H9 (cell line): ENCODE measurements around the gene HLA-DQB2. TPM values are rescaled to one million over a fixed set of nuclear protein-coding genes. Genes with fewer than 3 reads are reported as not detected.

Experiments
- DNase-seq: peaks from one replicate; pipeline ENCODE4 v3.0.0-alpha.2; 2017
- H2AFZ ChIP-seq: one replicate; pipeline ENCODE4 v1.6.1; 2013; ENCODE audit warnings: mild to moderate bottlenecking, low read length, control low read depth, moderate library complexity
- H2AK5ac ChIP-seq: 2 replicates; pipeline ENCODE4 v1.6.1; 2013; ENCODE audit warnings: low read length, control low read depth, mixed read lengths; ENCODE audit not compliant: insufficient read length
- H2BK120ac ChIP-seq: one replicate; pipeline ENCODE4 v1.6.1; 2013; ENCODE audit warnings: low read depth, mild to moderate bottlenecking, low read length, control low read depth, inconsistent platforms; ENCODE audit not compliant: poor library complexity, severe bottlenecking
- H2BK12ac ChIP-seq: 2 replicates; pipeline ENCODE4 v1.6.1; 2013; ENCODE audit warnings: low read length, control low read depth, mixed read lengths, low read depth; ENCODE audit not compliant: insufficient read length
- H2BK15ac ChIP-seq: 2 replicates; pipeline ENCODE4 v1.6.1; 2013; ENCODE audit warnings: low read depth, low read length, control low read depth
- H2BK20ac ChIP-seq: one replicate; pipeline ENCODE4 v1.6.1; 2013; ENCODE audit warnings: low read depth, mild to moderate bottlenecking, low read length, control low read depth, inconsistent platforms; ENCODE audit not compliant: poor library complexity, severe bottlenecking
- H2BK5ac ChIP-seq: 2 replicates; pipeline ENCODE4 v1.6.1; 2013; ENCODE audit warnings: low read length, control low read depth, mixed read lengths; ENCODE audit not compliant: insufficient read length
- H3K14ac ChIP-seq: 2 replicates; pipeline ENCODE4 v1.6.1; 2013; ENCODE audit warnings: low read length, control low read depth; ENCODE audit not compliant: insufficient read depth
- H3K18ac ChIP-seq: 2 replicates; pipeline ENCODE4 v1.6.1; 2013; ENCODE audit warnings: low read depth, mild to moderate bottlenecking, mixed read lengths, low read length, control low read depth; ENCODE audit not compliant: insufficient read length
- H3K23ac ChIP-seq: 2 replicates; pipeline ENCODE4 v1.6.1; 2013; ENCODE audit warnings: low read length, control low read depth, mixed read lengths, low read depth; ENCODE audit not compliant: insufficient read length
- H3K23me2 ChIP-seq: 2 replicates; pipeline ENCODE4 v1.6.1; 2013; ENCODE audit warnings: low read depth, mild to moderate bottlenecking, mixed read lengths, low read length, control low read depth; ENCODE audit not compliant: insufficient read length, poor library complexity, severe bottlenecking
- H3K27ac ChIP-seq: 2 replicates; pipeline ENCODE4 v1.5.1; 2013; ENCODE audit warnings: low read length, control low read depth, mixed read lengths, low read depth; ENCODE audit not compliant: insufficient read length
- H3K27me3 ChIP-seq: 2 replicates; pipeline ENCODE4 v1.6.1; 2013; ENCODE audit warnings: low read length, control low read depth, inconsistent platforms; ENCODE audit not compliant: insufficient read depth
- H3K4ac ChIP-seq: 2 replicates; pipeline ENCODE4 v1.6.1; 2013; ENCODE audit warnings: low read depth, mild to moderate bottlenecking, control low read depth, inconsistent platforms, low read length, moderate library complexity
- H3K4me1 ChIP-seq: 2 replicates; pipeline ENCODE4 v1.6.1; 2013; ENCODE audit warnings: low read length, control low read depth, inconsistent platforms; ENCODE audit not compliant: insufficient read depth
- H3K4me2 ChIP-seq: 2 replicates; pipeline ENCODE4 v1.6.1; 2013; ENCODE audit warnings: low read length, control low read depth, mixed read lengths; ENCODE audit not compliant: insufficient read length, insufficient read depth
- H3K56ac ChIP-seq: 2 replicates; pipeline ENCODE4 v1.6.1; 2013; ENCODE audit warnings: low read depth, mild to moderate bottlenecking, mixed read lengths, low read length, control low read depth; ENCODE audit not compliant: insufficient read length
- H3K79me1 ChIP-seq: 2 replicates; pipeline ENCODE4 v1.6.1; 2013; ENCODE audit warnings: low read depth, mild to moderate bottlenecking, moderate library complexity, low read length, control low read depth, inconsistent platforms; ENCODE audit not compliant: insufficient read depth, poor library complexity, severe bottlenecking
- H3K79me2 ChIP-seq: 2 replicates; pipeline ENCODE4 v1.6.1; 2013; ENCODE audit warnings: low read length, control low read depth, inconsistent platforms; ENCODE audit not compliant: insufficient read depth
- H3K9ac ChIP-seq: 2 replicates; pipeline ENCODE4 v1.6.1; 2013; ENCODE audit warnings: low read length, control low read depth, mixed read lengths; ENCODE audit not compliant: insufficient read length; ENCODE audit errors: extremely low read depth
- H3K9me3 ChIP-seq: one replicate; pipeline ENCODE4 v1.6.1; 2013; ENCODE audit warnings: low read depth, low read length, inconsistent platforms; ENCODE audit not compliant: control insufficient read depth
- H3T11ph ChIP-seq: one replicate; pipeline ENCODE4 v1.6.1; 2013; ENCODE audit warnings: mild to moderate bottlenecking, low read length, control low read depth, inconsistent platforms
- H4K20me1 ChIP-seq: one replicate; pipeline ENCODE4 v1.6.1; 2013; ENCODE audit not compliant: control insufficient read depth, insufficient read length, insufficient read depth
- H4K5ac ChIP-seq: 2 replicates; pipeline ENCODE4 v1.6.1; 2013; ENCODE audit warnings: low read depth, mild to moderate bottlenecking, mixed read lengths, low read length, control low read depth; ENCODE audit not compliant: insufficient read length
- H4K8ac ChIP-seq: replicated peaks from 2 replicates; pipeline ENCODE4 v1.6.1; 2013; ENCODE audit warnings: low read length, control low read depth, mixed read lengths, low read depth; ENCODE audit not compliant: insufficient read length
- H4K91ac ChIP-seq: 2 replicates; pipeline ENCODE4 v1.6.1; 2013; ENCODE audit warnings: low read depth, mild to moderate bottlenecking, moderate library complexity, mixed read lengths, low read length, control low read depth; ENCODE audit not compliant: insufficient read length
- H3K27ac Mint-ChIP-seq, 3 experiments: 2 replicates in 2 of 3; 3 replicates in 1 of 3; pipeline ENCODE4 v1.8.0; 2020 to 2021; ENCODE audit warnings: mixed read lengths in 3 of 3, mild to moderate bottlenecking in 1 of 3, moderate library complexity in 1 of 3
- H3K27me3 Mint-ChIP-seq: 2 replicates; pipeline ENCODE4 v1.8.0; 2021; ENCODE audit warnings: low read depth, mild to moderate bottlenecking, moderate library complexity, mixed read lengths
- H3K36me3 Mint-ChIP-seq, 3 experiments: 2 replicates in 2 of 3; 3 replicates in 1 of 3; pipeline ENCODE4 v1.8.0; 2020 to 2021; ENCODE audit warnings: low read depth in 3 of 3, mixed read lengths in 3 of 3; ENCODE audit not compliant: insufficient read depth in 1 of 3
- H3K4me1 Mint-ChIP-seq, 2 experiments: 2 replicates each; pipeline ENCODE4 v1.8.0; 2020; ENCODE audit warnings: mixed read lengths in 2 of 2
- H3K4me3 Mint-ChIP-seq, 2 experiments: 2 replicates in 1 of 2; 3 replicates in 1 of 2; pipeline ENCODE4 v1.8.0; 2020 to 2021; ENCODE audit warnings: mild to moderate bottlenecking in 2 of 2, mixed read lengths in 2 of 2, moderate library complexity in 1 of 2
- H3K9me3 Mint-ChIP-seq, 2 experiments: 2 replicates in 1 of 2; 3 replicates in 1 of 2; pipeline ENCODE4 v1.8.0; 2020; ENCODE audit warnings: mild to moderate bottlenecking in 2 of 2, mixed read lengths in 2 of 2, moderate library complexity in 1 of 2
- WGBS: extraction: QIAGEN DNeasy Blood & Tissue Kit; methylation state at CpG from one replicate; pipeline ENCODE4 v1.1.7; 2013; ENCODE audit warnings: missing lambda C conversion rate, low lambda C conversion rate, mixed read lengths; ENCODE audit not compliant: insufficient read length; ENCODE audit errors: extremely low coverage; 5-methylcytosine and 5-hydroxymethylcytosine counted together
- total RNA-seq: library from RNA; stranded (reverse); gene quantifications from 2 replicates; pipeline ENCODE4 v1.2.1, GENCODE V29; 2021
- TF ChIP-seq, protein P1 (sequence below): fragments of 200-600 bp; sonication (generic); conservative IDR thresholded peaks from 3 replicates; pipeline ENCODE4 v1.8.0; 2021; ENCODE audit warnings: antibody characterized with exemption, mild to moderate bottlenecking

The HLA-DQB2 gene
- total RNA-seq, 1 experiment from 2014 or later = not detected

GRCh38 chr6:32761072-32761471 is 2.3 kb downstream of the HLA-DQB2 start:
- no peaks in the 10 kb centered on the region for H3K23me2 ChIP-seq
- no peak overlapping the region for H2BK15ac ChIP-seq
- H2BK5ac ChIP-seq = no peak overlapping the region
- H4K20me1 ChIP-seq = no peaks in the 10 kb centered on the region
- H3K27me3 ChIP-seq = no peaks in the 10 kb centered on the region
- H3K56ac ChIP-seq = no peak overlapping the region
- peaks cover 7% of the 10 kb centered on the region for H3K27me3 Mint-ChIP-seq
- no peaks in the 10 kb centered on the region for H3K4me1 ChIP-seq
- H2BK20ac ChIP-seq = no peak overlapping the region
- H3K79me1 ChIP-seq = no peaks in the 10 kb centered on the region
- no peak overlapping the region for H2BK120ac ChIP-seq
- WGBS = no CpG with 5 or more reads among the region's 16 CpGs
- H3K14ac ChIP-seq = no peak overlapping the region
- TF ChIP-seq, protein P1, sequence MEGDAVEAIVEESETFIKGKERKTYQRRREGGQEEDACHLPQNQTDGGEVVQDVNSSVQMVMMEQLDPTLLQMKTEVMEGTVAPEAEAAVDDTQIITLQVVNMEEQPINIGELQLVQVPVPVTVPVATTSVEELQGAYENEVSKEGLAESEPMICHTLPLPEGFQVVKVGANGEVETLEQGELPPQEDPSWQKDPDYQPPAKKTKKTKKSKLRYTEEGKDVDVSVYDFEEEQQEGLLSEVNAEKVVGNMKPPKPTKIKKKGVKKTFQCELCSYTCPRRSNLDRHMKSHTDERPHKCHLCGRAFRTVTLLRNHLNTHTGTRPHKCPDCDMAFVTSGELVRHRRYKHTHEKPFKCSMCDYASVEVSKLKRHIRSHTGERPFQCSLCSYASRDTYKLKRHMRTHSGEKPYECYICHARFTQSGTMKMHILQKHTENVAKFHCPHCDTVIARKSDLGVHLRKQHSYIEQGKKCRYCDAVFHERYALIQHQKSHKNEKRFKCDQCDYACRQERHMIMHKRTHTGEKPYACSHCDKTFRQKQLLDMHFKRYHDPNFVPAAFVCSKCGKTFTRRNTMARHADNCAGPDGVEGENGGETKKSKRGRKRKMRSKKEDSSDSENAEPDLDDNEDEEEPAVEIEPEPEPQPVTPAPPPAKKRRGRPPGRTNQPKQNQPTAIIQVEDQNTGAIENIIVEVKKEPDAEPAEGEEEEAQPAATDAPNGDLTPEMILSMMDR = no peak
- H3T11ph ChIP-seq = no peak overlapping the region
- H3K4ac ChIP-seq = no peak overlapping the region
- H3K79me2 ChIP-seq = no peaks in the 10 kb centered on the region
- H3K4me1 Mint-ChIP-seq = peaks cover 12 to 15% of the 10 kb centered on the region in 2 experiments; a peak in 3 of 4 replicates
- no peak overlapping the region for H4K8ac ChIP-seq
- H4K91ac ChIP-seq = no peak overlapping the region
- no peak overlapping the region for H3K9ac ChIP-seq
- no peak overlapping the region for H3K18ac ChIP-seq
- no peak overlapping the region for H2AK5ac ChIP-seq
- H3K4me3 Mint-ChIP-seq = no peak overlapping the region; a peak in 1 of 5 replicates
- H4K5ac ChIP-seq = no peak overlapping the region
- no peak for DNase-seq
- no peak overlapping the region for H3K27ac Mint-ChIP-seq
- H3K4me2 ChIP-seq = no peak overlapping the region
- H3K27ac ChIP-seq = no peak overlapping the region
- no peak overlapping the region for H2BK12ac ChIP-seq
- H3K9me3 Mint-ChIP-seq = no peaks in the 10 kb centered on the region
- no peaks in the 10 kb centered on the region; a peak in 1 of 7 replicates for H3K36me3 Mint-ChIP-seq
- H3K9me3 ChIP-seq = no peaks in the 10 kb centered on the region
- H3K23ac ChIP-seq = no peak overlapping the region
- no peak overlapping the region for H2AFZ ChIP-seq
